Cardiac muscle cell (in vitro differentiated cells and primary cell): Measurements from ENCODE around the gene SDR42E2. TPM values are rescaled to one million over a fixed set of nuclear protein-coding genes. Genes with fewer than 3 reads are reported as not detected.
"Not testable (repeated sequence)": the region's sequence is repeated elsewhere in the genome, so short reads cannot be mapped to it uniquely, and the experiment has no call there.

Experiments
- DNase-seq, 2 donors: peaks; one replicate each; pipeline versions ENCODE4 v3.0.0 to v3.0.0-alpha.2; 2010 to 2017; ENCODE audit warnings: low read depth in 1 of 2, low spot score in 1 of 2
- H3K27ac ChIP-seq: fragments of 200-600 bp; sonication (generic); 2 replicates; pipeline ENCODE4 v1.5.1; 2016
- H3K27me3 ChIP-seq: fragments of 200-600 bp; sonication (generic); 2 replicates; pipeline ENCODE4 v1.6.0; 2016; ENCODE audit warnings: control low read depth
- H3K36me3 ChIP-seq: fragments of 200-600 bp; sonication (generic); 2 replicates; pipeline ENCODE4 v1.5.1; 2016; ENCODE audit warnings: control low read depth
- H3K4me1 ChIP-seq: fragments of 200-600 bp; sonication (generic); 2 replicates; pipeline ENCODE4 v1.8.1; 2017; ENCODE audit warnings: low read depth, mild to moderate bottlenecking, mixed run types
- H3K4me3 ChIP-seq: fragments of 200-600 bp; sonication (generic); 2 replicates; pipeline ENCODE4 v1.5.1; 2016; ENCODE audit warnings: mild to moderate bottlenecking
- H3K9me3 ChIP-seq: fragments of 200-600 bp; sonication (generic); 2 replicates; pipeline ENCODE4 v1.5.1; 2017; ENCODE audit warnings: low read depth, mild to moderate bottlenecking, control low read depth
- polyA plus RNA-seq: library from polyadenylated mRNA; unstranded; fragments of >200 nt; fragmentation: Nextera tagmentation; extraction: Ambion mirVana; gene quantifications from 2 replicates; pipeline ENCODE4 v1.2.1, GENCODE V29; 2016
- total RNA-seq: library from RNA; depleted of rRNA; stranded (reverse); fragments of >200 nt; gene quantifications from 2 replicates; pipeline ENCODE4 v1.2.3, GENCODE V29; 2016
- TF ChIP-seq, protein P1 (sequence below): IDR thresholded peaks from 2 replicates; pipeline ENCODE4 v1.5.1; 2012; ENCODE audit warnings: low read depth, mild to moderate bottlenecking, low read length

SDR42E2 gene
- total and polyA plus RNA-seq, 2 experiments from 2014 or later = 0.06 TPM; not detected in 1

DNA sequence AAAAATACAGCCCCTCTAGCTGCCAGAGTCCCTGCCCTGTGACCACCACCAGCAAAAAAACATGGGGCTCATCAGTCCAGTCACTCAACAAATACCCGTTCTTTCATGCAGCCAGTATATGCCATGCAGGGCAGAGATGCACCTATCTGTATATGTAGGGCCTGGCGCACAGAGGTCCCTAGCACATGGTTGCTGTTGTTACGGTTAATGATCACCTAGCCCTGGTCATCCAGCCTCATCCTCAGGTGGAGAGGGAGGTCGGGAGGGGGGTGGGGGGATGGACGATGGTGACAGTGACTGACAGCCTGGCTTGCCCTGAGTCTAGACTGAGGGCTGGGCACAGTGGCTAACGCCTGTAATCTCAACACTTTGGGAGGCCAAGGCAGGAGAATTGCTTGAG is 1.5 kb downstream of the SDR42E2 start:
- peaks cover 48% of the 10 kb centered on the region for H3K27me3 ChIP-seq
- no peaks in the 10 kb centered on the region for H3K9me3 ChIP-seq
- no peak for DNase-seq
- H3K27ac ChIP-seq = no peak overlapping the region
- TF ChIP-seq, protein P1, sequence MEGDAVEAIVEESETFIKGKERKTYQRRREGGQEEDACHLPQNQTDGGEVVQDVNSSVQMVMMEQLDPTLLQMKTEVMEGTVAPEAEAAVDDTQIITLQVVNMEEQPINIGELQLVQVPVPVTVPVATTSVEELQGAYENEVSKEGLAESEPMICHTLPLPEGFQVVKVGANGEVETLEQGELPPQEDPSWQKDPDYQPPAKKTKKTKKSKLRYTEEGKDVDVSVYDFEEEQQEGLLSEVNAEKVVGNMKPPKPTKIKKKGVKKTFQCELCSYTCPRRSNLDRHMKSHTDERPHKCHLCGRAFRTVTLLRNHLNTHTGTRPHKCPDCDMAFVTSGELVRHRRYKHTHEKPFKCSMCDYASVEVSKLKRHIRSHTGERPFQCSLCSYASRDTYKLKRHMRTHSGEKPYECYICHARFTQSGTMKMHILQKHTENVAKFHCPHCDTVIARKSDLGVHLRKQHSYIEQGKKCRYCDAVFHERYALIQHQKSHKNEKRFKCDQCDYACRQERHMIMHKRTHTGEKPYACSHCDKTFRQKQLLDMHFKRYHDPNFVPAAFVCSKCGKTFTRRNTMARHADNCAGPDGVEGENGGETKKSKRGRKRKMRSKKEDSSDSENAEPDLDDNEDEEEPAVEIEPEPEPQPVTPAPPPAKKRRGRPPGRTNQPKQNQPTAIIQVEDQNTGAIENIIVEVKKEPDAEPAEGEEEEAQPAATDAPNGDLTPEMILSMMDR = no peak
- no peaks in the 10 kb centered on the region for H3K4me1 ChIP-seq
- H3K36me3 ChIP-seq = no peaks in the 10 kb centered on the region
- no peak overlapping the region for H3K4me3 ChIP-seq

DNA sequence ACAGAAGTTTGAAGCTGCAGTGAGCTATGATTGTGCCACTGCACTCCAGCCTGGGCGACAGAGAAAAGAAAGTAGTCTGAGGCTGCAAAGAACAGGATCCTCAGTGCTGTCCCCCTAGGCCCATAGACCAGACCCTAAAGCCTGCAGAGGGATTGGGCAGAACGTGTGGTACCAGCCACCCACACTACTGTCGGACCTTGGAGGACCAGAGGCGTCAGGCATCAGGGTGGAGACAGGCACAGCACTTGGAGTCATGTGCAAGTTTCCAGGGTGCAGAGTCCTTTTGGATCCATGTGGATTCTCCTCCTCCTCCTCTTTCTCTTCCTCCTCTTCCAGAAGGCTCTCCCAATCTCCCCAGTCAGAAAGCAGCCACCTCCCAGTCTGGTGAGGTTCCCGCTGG is 2.2 kb downstream of the SDR42E2 start:
- Histone ChIP-seq H3K27me3 (peaks cover 43% of the 10 kb centered on the region), H3K9me3 (no peaks in the 10 kb centered on the region), H3K4me1 (no peaks in the 10 kb centered on the region), H3K27ac (no peak overlapping the region), H3K4me3 (no peak overlapping the region), H3K36me3 (no peaks in the 10 kb centered on the region)
- no peak for DNase-seq
- TF ChIP-seq, protein P1 = no peak

DNA sequence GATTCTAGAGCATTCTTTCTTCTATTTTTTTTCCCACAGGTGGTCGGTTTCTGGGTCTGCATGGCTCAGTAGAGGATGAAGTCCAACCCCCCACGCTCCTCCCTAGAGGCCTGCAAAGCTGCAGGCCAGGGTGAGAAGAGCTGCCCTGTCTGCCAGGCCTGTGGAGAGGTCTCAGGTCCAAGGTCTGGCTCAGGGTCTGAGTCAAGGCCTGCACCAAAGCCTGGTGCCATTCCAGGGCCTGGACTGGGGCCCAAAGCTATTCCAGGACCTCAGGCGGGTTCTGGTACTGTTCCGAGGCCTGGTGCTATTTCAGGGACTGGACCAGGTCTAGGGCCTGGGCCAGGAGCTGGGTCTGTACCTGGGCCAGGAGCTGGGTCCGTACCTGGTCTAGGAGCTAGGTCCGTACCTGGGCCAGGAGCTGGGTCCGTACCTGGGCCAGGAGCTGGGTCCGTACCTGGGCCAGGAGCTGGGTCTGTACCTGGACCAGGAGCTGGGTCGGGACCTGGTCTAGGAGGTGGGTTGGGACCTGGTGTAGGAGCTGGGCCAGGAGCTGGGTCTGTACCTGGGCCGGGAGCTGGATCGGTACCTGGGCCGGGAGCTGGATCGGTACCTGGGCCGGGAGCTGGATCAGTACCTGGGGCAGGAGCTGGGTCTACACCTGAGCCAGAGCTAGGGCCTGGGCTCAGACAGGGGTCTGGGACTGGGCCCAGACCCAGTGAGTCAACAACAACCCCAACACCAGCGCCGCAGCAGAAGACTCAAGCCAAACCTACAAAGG is 3.4 kb downstream of the SDR42E2 start:
- TF ChIP-seq, protein P1 = no peak
- no peaks in the 10 kb centered on the region for H3K4me1 ChIP-seq
- DNase-seq = no peak
- no peak overlapping the region for H3K27ac ChIP-seq
- no peaks in the 10 kb centered on the region for H3K9me3 ChIP-seq
- no peak overlapping the region for H3K4me3 ChIP-seq
- no peaks in the 10 kb centered on the region for H3K36me3 ChIP-seq
- H3K27me3 ChIP-seq = peaks cover 31% of the 10 kb centered on the region

DNA sequence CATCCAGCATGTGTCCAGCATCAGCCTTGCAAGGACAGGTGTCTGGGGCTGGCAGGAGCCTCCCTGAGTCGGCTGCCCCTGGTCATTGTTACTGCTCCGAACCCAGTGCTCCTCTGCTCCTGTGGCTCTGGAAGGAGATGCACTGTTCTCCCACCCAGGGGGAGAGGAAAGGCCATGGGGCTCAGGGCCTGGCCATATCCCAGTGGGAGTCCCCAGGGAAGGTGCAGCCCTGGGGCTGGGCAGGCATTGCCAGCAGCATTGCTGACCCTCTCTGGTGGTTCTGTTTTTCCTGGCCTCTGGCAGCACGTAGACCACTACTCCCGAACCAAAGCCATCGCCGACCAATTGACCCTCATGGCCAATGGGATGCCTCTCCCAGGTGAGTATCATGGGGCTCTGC is 9.6 kb downstream of the SDR42E2 start:
- no peaks in the 10 kb centered on the region for H3K9me3 ChIP-seq

DNA sequence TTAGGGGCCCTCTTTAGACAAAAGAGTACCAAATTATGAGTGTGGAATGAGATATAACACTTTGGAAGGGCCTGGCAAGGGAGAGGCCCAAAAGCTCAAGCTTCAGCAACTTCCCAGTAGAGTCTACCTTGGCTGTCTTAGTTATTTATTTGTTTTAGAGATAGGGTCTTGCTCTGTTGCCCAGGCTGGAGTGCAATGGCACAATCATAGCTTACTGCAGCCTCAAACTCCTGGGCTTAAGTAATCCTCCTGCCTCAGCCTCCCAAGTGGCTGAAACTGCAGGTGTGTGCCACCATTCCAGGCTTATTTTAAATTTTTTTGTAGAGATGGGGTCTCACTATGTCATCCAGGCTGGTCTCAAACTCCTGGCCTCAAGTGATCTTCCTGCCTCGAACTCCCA is 10.3 kb downstream of the SDR42E2 start:
- not testable (repeated sequence) for DNase-seq, H3K4me3 ChIP-seq, H3K27me3 ChIP-seq, H3K9me3 ChIP-seq, H3K4me1 ChIP-seq, H3K36me3 ChIP-seq, H3K27ac ChIP-seq

More for the DNA sequence above, 9.6 kb downstream of the SDR42E2 start:
- Histone ChIP-seq H3K4me1 (no peaks in the 10 kb centered on the region), H3K27me3 (no peaks in the 10 kb centered on the region), H3K27ac (no peak overlapping the region), H3K4me3 (no peak overlapping the region), H3K36me3 (no peaks in the 10 kb centered on the region)
- TF ChIP-seq, protein P1 = no peak
- no peak for DNase-seq

DNA sequence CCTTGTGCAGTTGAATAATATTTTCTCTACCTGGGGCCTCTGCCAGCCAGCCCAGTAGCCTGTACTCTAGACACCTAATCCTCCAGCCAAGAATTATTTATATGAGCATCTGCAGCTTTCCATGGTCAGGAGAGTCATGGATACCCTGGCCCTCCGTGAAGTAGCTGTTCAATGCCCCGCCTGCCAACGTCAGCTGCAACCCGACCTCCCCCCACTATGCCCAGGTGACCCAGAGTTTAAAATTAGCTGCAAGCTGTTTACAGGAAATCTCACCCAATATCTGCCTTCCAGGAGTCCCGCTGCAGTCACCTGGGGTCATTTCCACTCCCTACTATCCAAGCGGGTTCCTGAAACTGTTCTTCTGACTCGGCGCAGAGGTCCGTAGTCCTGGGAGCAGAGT is 12.3 kb downstream of the SDR42E2 start:
- no peak overlapping the region for H3K27ac ChIP-seq
- TF ChIP-seq, protein P1 = no peak
- DNase-seq = no peak
- H3K27me3 ChIP-seq = no peaks in the 10 kb centered on the region
- no peaks in the 10 kb centered on the region for H3K36me3 ChIP-seq
- H3K4me3 ChIP-seq = no peak overlapping the region
- H3K4me1 ChIP-seq = no peaks in the 10 kb centered on the region
- H3K9me3 ChIP-seq = no peaks in the 10 kb centered on the region
